Measurements from ENCODE around the gene ZNRF1. TPM values are rescaled to one million over a fixed set of nuclear protein-coding genes. Genes with fewer than 3 reads are reported as not detected.

Gene ZNRF1
- total RNA-seq, 1 experiment from 2014 or later = 52.3 TPM

DNA sequence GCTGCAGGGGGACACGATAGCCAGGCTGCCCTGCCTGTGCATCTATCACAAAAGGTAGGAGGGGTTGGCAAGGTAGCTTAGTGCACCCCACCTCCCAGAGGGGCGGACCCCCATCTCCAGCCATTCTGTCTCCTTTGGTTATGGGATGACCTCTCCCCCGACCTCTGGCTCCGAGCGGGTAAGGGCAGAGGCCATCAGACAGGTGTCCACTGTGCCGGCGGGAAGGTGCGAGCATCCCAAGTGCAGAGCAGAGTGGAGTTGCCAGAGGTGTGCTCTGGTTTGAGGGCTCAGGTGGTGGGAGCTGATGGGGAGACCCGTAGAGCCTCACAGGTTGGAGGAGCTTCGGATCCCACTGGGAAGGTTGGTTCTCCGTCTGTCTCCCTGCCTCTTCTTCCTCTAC, 106.0 kb downstream of the ZNRF1 start:
- Histone ChIP-seq H3K27me3 (ENCODE audit: control insufficient read depth, insufficient read depth, low read length) (no peaks in the 10 kb centered on the region), H3K4me3 (ENCODE audit: low read depth in 2 of 2, low read length in 2 of 2) (no peak overlapping the region), H3K9me3 (ENCODE audit: control insufficient read depth, insufficient read depth, low read depth, low read length) (no peaks in the 10 kb centered on the region), H3K27ac (ENCODE audit: low read length) (no peak overlapping the region), H3K4me1 (ENCODE audit: control insufficient read depth, insufficient read depth, low read length) (peaks cover 30% of the 10 kb centered on the region), H3K36me3 (ENCODE audit: control insufficient read depth, insufficient read depth, low read length) (no peaks in the 10 kb centered on the region)
- TF ChIP-seq SIN3A (IDR thresholded peaks at IDR 0.05; ENCODE audit: borderline replicate concordance, insufficient read depth, low read depth, low read length) (no peak), POLR2AphosphoS5 (IDR thresholded peaks at IDR 0.05; ENCODE audit: low read depth, low read length) (no peak), TCF7L2 (IDR thresholded peaks at IDR 0.05; ENCODE audit: low read depth, low read length) (no peak)
- TF ChIP-seq, protein P1, sequence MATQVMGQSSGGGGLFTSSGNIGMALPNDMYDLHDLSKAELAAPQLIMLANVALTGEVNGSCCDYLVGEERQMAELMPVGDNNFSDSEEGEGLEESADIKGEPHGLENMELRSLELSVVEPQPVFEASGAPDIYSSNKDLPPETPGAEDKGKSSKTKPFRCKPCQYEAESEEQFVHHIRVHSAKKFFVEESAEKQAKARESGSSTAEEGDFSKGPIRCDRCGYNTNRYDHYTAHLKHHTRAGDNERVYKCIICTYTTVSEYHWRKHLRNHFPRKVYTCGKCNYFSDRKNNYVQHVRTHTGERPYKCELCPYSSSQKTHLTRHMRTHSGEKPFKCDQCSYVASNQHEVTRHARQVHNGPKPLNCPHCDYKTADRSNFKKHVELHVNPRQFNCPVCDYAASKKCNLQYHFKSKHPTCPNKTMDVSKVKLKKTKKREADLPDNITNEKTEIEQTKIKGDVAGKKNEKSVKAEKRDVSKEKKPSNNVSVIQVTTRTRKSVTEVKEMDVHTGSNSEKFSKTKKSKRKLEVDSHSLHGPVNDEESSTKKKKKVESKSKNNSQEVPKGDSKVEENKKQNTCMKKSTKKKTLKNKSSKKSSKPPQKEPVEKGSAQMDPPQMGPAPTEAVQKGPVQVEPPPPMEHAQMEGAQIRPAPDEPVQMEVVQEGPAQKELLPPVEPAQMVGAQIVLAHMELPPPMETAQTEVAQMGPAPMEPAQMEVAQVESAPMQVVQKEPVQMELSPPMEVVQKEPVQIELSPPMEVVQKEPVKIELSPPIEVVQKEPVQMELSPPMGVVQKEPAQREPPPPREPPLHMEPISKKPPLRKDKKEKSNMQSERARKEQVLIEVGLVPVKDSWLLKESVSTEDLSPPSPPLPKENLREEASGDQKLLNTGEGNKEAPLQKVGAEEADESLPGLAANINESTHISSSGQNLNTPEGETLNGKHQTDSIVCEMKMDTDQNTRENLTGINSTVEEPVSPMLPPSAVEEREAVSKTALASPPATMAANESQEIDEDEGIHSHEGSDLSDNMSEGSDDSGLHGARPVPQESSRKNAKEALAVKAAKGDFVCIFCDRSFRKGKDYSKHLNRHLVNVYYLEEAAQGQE (IDR thresholded peaks at IDR 0.05; ENCODE audit: insufficient read depth in 1 of 2, low read depth in 2 of 2, low read length in 1 of 2) = no peak
- ChIA-PET CTCF (interaction anchor here (0.5 kb wide), 1 partner anchor 26 kb away, joined by 3 read pairs; no protein-coding TSS in a partner anchor), POLR2A (interaction anchor here (0.6 kb wide), 1 partner anchor 119 kb away, joined by 5 read pairs; no protein-coding TSS in a partner anchor)
- ATAC-seq (no peak), DNase-seq (ENCODE audit: low read depth, low spot score) (no peak)
- intact Hi-C loops (cut with micrococcal nuclease; ENCODE audit: unreplicated experiment) = no loop called here
- no TSS peak for BruUV-seq (replicated peaks)
- in situ Hi-C loops (cut with HindIII; ENCODE audit: low pct_unique_long_range_greater_than_20kb, low sequenced_read_pairs) = no loop called here

GRCh38 chr16:75105306-75106061, 106.7 kb downstream of the ZNRF1 start:
- no TSS peak for BruUV-seq (replicated peaks)
- ATAC-seq (no peak), DNase-seq (ENCODE audit: low read depth, low spot score) (no peak)
- Histone ChIP-seq H3K27me3 (ENCODE audit: control insufficient read depth, insufficient read depth, low read length) (no peaks in the 10 kb centered on the region), H3K36me3 (ENCODE audit: control insufficient read depth, insufficient read depth, low read length) (no peaks in the 10 kb centered on the region), H3K27ac (ENCODE audit: low read length) (no peak overlapping the region; the same call in 1 of the 2 replicates), H3K4me1 (ENCODE audit: control insufficient read depth, insufficient read depth, low read length) (peaks cover 36% of the 10 kb centered on the region), H3K9me3 (ENCODE audit: control insufficient read depth, insufficient read depth, low read depth, low read length) (no peaks in the 10 kb centered on the region), H3K4me3 (ENCODE audit: low read depth in 2 of 2, low read length in 2 of 2) (no peak overlapping the region)
- intact Hi-C loops (cut with micrococcal nuclease; ENCODE audit: unreplicated experiment) = no loop called here
- ChIA-PET CTCF (no interaction called here), POLR2A (interaction anchor here (0.5 kb wide), 1 partner anchor 119 kb away, joined by 3 read pairs; no protein-coding TSS in a partner anchor)
- in situ Hi-C loops (cut with HindIII; ENCODE audit: low pct_unique_long_range_greater_than_20kb, low sequenced_read_pairs) = no loop called here
- TF ChIP-seq TCF7L2 (IDR thresholded peaks at IDR 0.05; ENCODE audit: low read depth, low read length) (no peak), POLR2AphosphoS5 (IDR thresholded peaks at IDR 0.05; ENCODE audit: low read depth, low read length) (no peak), SIN3A (IDR thresholded peaks at IDR 0.05; ENCODE audit: borderline replicate concordance, insufficient read depth, low read depth, low read length) (no peak)
- TF ChIP-seq, protein P2, sequence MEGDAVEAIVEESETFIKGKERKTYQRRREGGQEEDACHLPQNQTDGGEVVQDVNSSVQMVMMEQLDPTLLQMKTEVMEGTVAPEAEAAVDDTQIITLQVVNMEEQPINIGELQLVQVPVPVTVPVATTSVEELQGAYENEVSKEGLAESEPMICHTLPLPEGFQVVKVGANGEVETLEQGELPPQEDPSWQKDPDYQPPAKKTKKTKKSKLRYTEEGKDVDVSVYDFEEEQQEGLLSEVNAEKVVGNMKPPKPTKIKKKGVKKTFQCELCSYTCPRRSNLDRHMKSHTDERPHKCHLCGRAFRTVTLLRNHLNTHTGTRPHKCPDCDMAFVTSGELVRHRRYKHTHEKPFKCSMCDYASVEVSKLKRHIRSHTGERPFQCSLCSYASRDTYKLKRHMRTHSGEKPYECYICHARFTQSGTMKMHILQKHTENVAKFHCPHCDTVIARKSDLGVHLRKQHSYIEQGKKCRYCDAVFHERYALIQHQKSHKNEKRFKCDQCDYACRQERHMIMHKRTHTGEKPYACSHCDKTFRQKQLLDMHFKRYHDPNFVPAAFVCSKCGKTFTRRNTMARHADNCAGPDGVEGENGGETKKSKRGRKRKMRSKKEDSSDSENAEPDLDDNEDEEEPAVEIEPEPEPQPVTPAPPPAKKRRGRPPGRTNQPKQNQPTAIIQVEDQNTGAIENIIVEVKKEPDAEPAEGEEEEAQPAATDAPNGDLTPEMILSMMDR (IDR thresholded peaks at IDR 0.05) = no peak
- TF ChIP-seq, protein P1 (IDR thresholded peaks at IDR 0.05; ENCODE audit: insufficient read depth in 1 of 2, low read depth in 2 of 2, low read length in 1 of 2) = no peak
